UCSD-AML1 (cell line): Measurements from ENCODE around the gene DCTN4.
"Not testable (repeated sequence)": the region's sequence is repeated elsewhere in the genome, so short reads cannot be mapped to it uniquely, and the experiment has no call there.

Experiments
- DNase-seq: peaks from one replicate; lab custom pipeline; 2025; ENCODE audit not compliant: unreplicated experiment; lab: John Stamatoyannopoulos, UW

DCTN4 gene

GRCh38 chr5:150758531-150759333, at the start of gene DCTN4:
Gene DCTN4, minus strand, starts transcription at chr5:150759017. Its CDS starts 24 bp downstream, at chr5:150758993.
- peak; percentile 94 for DNase-seq

GRCh38 chr5:150804388-150804787, 45.6 kb upstream of the DCTN4 start:
- no peak for DNase-seq

- DNase-seq, result peak; percentile 39
Observed at GRCh38 chr5:150801117-150801927, 42.5 kb upstream of the DCTN4 start.

DNA sequence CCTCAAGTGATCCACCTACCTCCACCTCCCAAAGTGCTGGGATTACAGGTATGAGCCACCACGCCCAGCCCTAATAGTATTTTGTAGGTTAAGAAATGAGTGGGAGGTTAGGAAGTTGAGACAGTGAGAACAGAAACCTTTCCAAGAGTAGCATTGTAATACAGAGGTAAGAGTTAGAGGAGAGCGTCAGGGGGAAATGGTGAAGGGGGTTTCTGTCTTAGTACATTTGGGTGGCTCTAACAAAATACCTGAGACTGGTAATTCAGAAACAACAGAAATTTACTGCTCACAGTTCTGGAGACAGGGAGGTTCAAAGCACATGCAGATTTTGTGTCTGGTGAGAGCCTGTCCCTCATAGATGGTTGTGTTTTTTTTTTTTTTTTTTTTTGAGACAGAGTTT, 38.6 kb upstream of the DCTN4 start:
- DNase-seq, result no peak

DNA sequence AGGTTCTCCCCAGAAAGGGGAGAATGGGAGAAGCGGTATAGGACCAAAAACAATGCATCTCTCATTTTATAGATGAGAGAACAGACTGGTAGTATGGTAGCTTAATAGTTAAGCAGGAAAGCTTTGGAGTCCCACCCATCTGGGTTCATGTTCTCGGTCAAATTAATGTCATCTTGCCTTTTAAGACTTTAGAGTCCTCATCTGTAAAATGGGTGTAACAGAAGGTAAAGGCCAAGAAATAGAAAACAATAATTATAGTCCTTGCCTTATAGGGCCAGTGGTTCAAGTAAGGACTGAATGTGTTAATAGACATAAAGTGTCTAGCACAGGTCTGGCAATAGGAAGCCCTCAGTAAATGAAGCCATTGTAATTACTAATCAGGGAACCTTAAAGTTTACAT, 36.1 kb upstream of the DCTN4 start:
- DNase-seq, result no peak

GRCh38 chr5:150793423-150793888, 34.6 kb upstream of the DCTN4 start:
- DNase-seq, result not testable (repeated sequence)

GRCh38 chr5:150791536-150791935, 32.7 kb upstream of the DCTN4 start:
- no peak for DNase-seq

DNA sequence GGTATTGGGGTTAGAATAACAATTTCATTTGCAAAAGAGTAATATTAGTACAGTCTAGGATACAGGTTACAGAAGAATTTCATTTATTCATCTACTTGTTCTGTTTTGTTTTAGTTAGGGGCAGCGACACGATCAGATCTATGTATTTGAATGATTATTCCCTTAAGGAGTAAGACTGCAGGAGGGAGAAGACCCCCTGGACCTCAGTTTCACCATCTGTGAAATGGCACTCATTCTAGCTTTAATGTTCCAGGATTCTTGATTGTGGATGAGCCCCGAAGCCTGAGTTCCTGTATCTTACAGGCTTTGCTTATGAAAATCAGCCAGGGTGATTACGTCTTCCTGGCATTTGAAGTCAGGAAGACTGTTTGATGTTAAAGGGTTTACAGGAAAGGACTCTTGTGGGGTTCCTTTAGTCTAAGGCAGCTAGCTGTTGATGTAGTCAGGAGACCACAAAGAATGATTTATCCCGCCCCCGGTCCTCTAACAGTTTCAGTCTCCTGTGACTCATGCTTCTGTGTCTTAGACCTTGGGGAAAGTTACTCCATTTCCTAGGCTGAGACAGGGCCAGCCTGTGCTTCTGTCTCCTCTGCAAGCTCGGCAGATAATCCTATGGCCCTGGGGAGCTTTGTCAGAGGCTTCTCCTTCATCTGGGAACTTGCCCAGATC, 31.3 kb upstream of the DCTN4 start:
- DNase-seq, result peak; percentile 59

DNA sequence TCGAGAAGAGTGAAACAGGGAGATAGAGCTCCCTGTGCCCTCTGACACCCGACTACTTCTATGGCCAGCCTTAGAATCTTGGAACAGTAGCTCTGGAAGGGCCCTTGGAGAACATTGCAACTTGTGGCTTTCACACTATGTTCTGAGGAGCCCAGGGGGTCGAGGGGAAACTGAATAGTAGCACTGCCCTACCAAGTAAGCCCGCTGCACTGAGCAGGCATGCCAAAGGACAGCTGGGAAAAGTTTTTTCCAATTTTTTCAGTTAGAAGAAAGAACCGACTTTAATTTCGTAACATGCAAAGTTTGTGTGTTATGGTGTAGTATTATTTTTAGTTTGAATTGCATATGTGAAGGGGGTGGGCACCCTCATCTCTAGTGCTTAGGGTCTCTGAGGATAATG, 30.6 kb upstream of the DCTN4 start:
- DNase-seq, result no peak

DNA sequence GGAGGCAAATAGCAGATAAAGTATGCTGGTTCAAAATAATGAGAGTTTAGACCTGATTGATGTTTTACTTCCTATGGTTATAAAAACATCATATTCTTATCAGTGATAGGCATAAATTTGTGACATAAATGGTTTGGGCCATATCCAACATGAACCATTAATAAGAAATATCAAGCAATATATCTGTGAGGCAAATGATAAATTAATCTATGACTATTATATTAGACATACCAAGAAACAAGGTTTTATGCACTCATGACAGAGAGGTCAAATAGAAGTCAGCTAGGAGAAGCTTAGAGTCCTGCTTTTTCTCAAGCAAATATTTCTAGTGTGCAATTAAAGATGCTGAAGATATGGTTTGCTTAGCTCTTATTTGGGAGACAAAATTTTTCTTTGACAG, 30.2 kb upstream of the DCTN4 start:
- no peak for DNase-seq

DNA sequence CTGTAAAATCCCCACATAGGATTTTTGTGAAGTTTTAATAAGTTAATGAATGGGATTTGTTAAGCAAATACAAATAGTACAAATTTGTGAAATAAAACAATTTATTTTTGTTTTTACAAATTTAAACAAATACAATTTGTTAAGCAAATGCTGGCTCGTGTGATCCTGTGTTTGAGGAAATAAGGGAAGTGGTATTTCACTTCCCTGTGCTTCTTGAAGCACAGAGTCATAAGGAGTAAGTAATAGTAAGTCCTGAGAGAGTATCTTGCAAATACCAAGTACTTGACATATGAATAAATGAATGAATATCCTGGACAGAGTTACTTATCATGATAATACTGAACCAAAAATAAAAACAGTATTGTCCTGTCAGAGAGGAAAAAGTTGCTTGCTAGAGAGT, 28.8 kb upstream of the DCTN4 start:
- no peak for DNase-seq

DNA sequence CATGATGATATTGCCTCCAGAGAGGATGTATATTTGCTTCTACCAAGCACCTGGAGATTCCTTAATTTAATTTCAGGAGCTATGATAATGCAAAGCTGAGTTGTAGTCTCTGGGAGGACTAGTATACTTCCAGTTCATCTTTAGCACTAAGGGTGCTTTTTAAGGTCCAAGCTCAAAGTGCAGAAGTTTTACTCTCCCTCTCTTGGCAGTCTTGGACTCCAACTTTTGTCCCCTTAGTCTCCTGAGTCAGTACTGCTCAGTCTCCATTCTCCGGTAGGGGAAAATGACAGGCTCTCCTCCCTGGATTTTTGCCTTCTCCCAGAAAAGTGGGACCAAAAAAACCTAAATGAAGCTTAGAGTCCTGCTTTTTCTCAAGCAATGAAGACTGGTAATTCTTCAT, 28.1 kb upstream of the DCTN4 start:
- DNase-seq, result no peak

DNA sequence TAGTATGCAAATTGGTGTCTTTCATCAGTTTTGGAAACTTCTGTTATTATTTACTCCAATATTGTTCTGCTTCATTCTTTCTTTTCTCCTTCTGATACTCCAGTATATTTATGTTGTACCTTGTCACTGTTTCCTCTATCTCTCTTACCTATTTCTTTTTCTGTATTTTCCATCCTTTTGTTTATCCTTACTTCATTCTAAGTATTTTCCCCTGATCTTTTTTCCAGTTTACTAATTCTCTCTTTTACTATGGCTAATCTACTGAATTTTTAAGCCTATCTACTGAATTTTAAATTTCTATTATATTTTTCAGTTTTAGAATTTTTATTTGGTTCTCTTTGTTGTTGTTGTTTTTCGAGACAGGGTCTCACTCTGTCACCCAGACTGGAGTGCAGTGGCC, 27.1 kb upstream of the DCTN4 start:
- no peak for DNase-seq

GRCh38 chr5:150783422-150783928, 24.7 kb upstream of the DCTN4 start:
- peak; percentile 62 for DNase-seq

GRCh38 chr5:150782850-150783249, 24.0 kb upstream of the DCTN4 start:
- DNase-seq, result no peak

DNA sequence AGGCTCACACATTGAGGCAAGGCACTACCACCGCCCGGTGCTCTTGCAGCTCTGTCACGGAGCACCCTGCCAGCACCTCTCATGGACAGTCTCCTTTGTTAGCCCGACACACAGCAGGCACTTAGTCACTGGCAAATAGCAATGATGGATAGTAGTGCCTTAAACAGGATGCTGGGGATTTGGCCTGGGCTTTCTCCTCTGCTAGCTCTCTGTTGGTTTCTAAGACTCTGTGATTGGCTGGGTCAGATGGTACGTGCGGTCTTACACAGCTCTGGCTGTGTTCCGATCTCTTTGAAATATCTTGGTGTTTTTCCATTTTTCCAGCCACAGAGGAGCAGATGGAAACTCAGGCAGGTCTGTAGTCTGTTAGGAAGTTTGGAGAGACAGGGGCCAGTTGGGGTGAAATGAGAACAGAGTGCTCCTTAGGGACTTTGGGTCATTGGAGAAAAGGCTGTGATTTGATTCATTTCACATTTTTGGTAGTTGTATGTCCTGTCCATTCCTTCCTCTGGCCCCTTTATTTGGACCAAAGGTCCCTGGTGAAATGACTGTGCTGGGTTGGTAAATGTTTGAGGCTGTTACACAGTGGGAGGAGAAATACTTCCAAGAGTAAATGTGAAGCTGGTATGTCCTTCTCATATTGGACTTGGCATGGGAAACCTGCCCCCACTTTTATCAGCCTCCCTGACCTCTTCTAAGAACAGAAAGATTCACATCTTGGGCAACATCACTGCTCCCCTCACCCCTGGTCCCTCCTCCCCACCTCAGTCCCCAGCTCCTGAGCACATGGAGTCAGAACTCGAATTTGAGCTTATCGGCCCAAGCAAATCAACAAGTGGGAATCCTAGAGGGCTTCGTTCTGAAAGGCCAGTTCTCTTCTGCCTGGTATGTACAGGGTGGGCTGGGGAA, 23.1 kb upstream of the DCTN4 start:
- no peak for DNase-seq

GRCh38 chr5:150780816-150781221, 22.0 kb upstream of the DCTN4 start:
- no peak for DNase-seq

- no peak for DNase-seq
Observed at GRCh38 chr5:150780187-150780692, 21.4 kb upstream of the DCTN4 start.

GRCh38 chr5:150779397-150780186, 20.8 kb upstream of the DCTN4 start:
- no peak for DNase-seq
